ENCODE data around the gene CYFIP1.

CYFIP1 gene

GRCh38 chr15:22887157-22887951 lies 92.8 kb downstream of the CYFIP1 start:
- no peak for DNase-seq

GRCh38 chr15:22885120-22885519 lies 95.0 kb downstream of the CYFIP1 start:
- DNase-seq = no peak

GRCh38 chr15:22884344-22884743 lies 95.8 kb downstream of the CYFIP1 start:
- peak; percentile 36 for DNase-seq

GRCh38 chr15:22883196-22883595 lies 97.0 kb downstream of the CYFIP1 start:
- no peak for DNase-seq

- DNase-seq = no peak
Observed at GRCh38 chr15:22881739-22882440, 98.3 kb downstream of the CYFIP1 start.

GRCh38 chr15:22880981-22881738 lies 99.0 kb downstream of the CYFIP1 start:
- DNase-seq = no peak

GRCh38 chr15:22880068-22880980 lies 99.8 kb downstream of the CYFIP1 start:
- DNase-seq = no peak

GRCh38 chr15:22878103-22878502 lies 102.1 kb downstream of the CYFIP1 start:
- no peak for DNase-seq

GRCh38 chr15:22877607-22878006 lies 102.6 kb downstream of the CYFIP1 start:
- DNase-seq = no peak

GRCh38 chr15:22877117-22877516 lies 103.1 kb downstream of the CYFIP1 start:
- no peak for DNase-seq

- DNase-seq = no peak
Observed at GRCh38 chr15:22874966-22875365, 105.2 kb downstream of the CYFIP1 start.

GRCh38 chr15:22874256-22874655 lies 105.9 kb downstream of the CYFIP1 start:
- no peak for DNase-seq

- DNase-seq = no peak
Observed at GRCh38 chr15:22873841-22874240, 106.3 kb downstream of the CYFIP1 start.

GRCh38 chr15:22872936-22873701 lies 107.0 kb downstream of the CYFIP1 start:
- no peak for DNase-seq

GRCh38 chr15:22871481-22872086 lies 108.6 kb downstream of the CYFIP1 start:
- no peak for DNase-seq

- DNase-seq = no peak
Observed at GRCh38 chr15:22870865-22871264, 109.3 kb downstream of the CYFIP1 start.

- no peak for DNase-seq
Observed at GRCh38 chr15:22869856-22870255, 110.3 kb downstream of the CYFIP1 start.

- DNase-seq = no peak
Observed at GRCh38 chr15:22868928-22869327, 111.2 kb downstream of the CYFIP1 start.

GRCh38 chr15:22868495-22868894 lies 111.7 kb downstream of the CYFIP1 start:
- no peak for DNase-seq

GRCh38 chr15:22867886-22868285 lies 112.3 kb downstream of the CYFIP1 start:
- no peak for DNase-seq

GRCh38 chr15:22866079-22866478 lies 114.1 kb downstream of the CYFIP1 start:
- DNase-seq = no peak
